Large intestine (tissue), 3 donors: ENCODE data around the gene ABR. TPM values are rescaled to one million over a fixed set of nuclear protein-coding genes. Genes with fewer than 3 reads are reported as not detected.

Experiments
- DNase-seq, 2 donors: peaks; one replicate each; pipeline versions ENCODE4 v3.0.0 to v3.0.0-alpha.2; 2013
- H3K27ac ChIP-seq: one replicate; pipeline ENCODE4 v1.5.1; 2013; ENCODE audit warnings: low read length
- H3K27me3 ChIP-seq: 2 replicates; pipeline ENCODE4 v1.6.1; 2013; ENCODE audit warnings: low read length; ENCODE audit not compliant: control insufficient read depth, insufficient read depth
- H3K36me3 ChIP-seq: 2 replicates; pipeline ENCODE4 v1.6.1; 2013; ENCODE audit warnings: low read length; ENCODE audit not compliant: control insufficient read depth, insufficient read depth
- H3K4me1 ChIP-seq: one replicate; pipeline ENCODE4 v1.6.1; 2013; ENCODE audit warnings: low read length; ENCODE audit not compliant: control insufficient read depth, insufficient read depth
- H3K4me3 ChIP-seq: one replicate; pipeline ENCODE4 v1.5.1; 2013; ENCODE audit warnings: low read length
- H3K9me3 ChIP-seq: one replicate; pipeline ENCODE4 v1.6.1; 2013; ENCODE audit warnings: mild to moderate bottlenecking, low read depth, low read length, moderate library complexity; ENCODE audit not compliant: control insufficient read depth
- WGBS: methylation state at CpG from one replicate; pipeline ENCODE4 v1.1.5; 2013; ENCODE audit warnings: low lambda C conversion rate; ENCODE audit not compliant: insufficient coverage; 5-methylcytosine and 5-hydroxymethylcytosine counted together
- polyA plus RNA-seq: library from polyadenylated mRNA; unstranded; fragments of 120-200 nt; gene quantifications from one replicate; pipeline ENCODE4 v1.2.1, GENCODE V29; 2013

ABR gene
- polyA plus RNA-seq, 1 donor = 125 TPM

DNA sequence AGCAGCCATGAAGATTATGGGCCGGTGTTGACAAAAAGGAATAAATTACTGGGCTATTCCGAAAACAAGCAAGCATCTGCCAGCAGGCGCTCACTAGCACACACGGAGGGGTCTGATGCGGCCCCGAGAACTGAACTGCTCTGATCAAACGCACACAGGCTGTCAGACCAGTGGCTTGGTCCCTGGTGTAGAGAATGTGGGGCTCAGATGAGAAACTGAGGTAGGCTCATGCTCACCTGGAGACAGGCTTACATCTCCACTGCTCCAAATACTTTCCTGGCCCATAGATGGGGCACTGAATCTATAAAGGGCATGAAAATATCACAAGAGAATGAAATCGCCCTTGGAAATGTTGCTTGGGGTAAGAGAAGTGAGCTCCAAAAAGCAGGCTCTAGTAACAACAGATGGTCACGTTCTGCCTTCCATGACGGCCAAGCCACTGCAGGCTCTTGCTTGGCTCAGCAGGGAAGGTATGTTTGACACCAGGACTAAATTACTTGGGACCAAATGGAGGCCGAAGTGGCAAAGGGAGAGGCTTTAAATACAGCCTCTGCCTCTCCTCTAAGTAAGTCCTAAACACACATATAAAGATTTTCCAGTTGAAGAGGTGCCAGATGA, 5.4 kb downstream of the ABR start:
- no CpG with 5 or more reads among the region's 11 CpGs for WGBS
- Histone ChIP-seq H3K36me3 (no peaks in the 10 kb centered on the region), H3K9me3 (peaks cover 2% of the 10 kb centered on the region), H3K4me1 (peaks cover 3% of the 10 kb centered on the region), H3K27me3 (peaks cover 28% of the 10 kb centered on the region), H3K27ac (no peak overlapping the region), H3K4me3 (no peak overlapping the region)
- no peak for DNase-seq

GRCh38 chr17:1173432-1174262, 6.1 kb downstream of the ABR start:
- 92% methylated on average over 2 of the region's 28 CpGs for WGBS
- Histone ChIP-seq H3K4me3 (no peak overlapping the region), H3K27ac (no peak overlapping the region)

DNA sequence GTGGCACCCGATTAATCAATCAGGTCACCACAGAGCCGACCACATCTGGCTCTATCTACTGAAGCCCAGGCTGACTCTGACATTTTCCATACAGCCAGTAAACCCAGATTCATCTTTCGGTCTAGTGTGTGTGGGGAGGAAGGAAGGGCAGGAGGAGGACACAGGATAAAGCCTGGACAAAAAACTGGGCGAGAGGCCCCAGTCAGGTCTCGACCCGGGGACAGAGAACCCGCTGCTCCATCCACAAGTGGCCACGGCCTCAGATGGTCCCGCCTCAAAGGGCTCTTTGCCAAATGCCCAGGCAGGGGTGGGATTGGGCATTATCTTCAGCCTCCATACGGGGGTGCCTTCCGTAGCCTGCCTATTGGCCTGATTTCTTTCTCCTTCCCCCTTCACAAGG, 7.8 kb downstream of the ABR start:
- no CpG with 5 or more reads among the region's 11 CpGs for WGBS
- peaks cover 6% of the 10 kb centered on the region for H3K27me3 ChIP-seq
- H3K36me3 ChIP-seq = no peaks in the 10 kb centered on the region
- no peak overlapping the region for H3K4me3 ChIP-seq
- no peak for DNase-seq
- H3K4me1 ChIP-seq = no peaks in the 10 kb centered on the region
- H3K27ac ChIP-seq = no peak overlapping the region
- no peaks in the 10 kb centered on the region for H3K9me3 ChIP-seq

More at GRCh38 chr17:1173432-1174262, 6.1 kb downstream of the ABR start:
- H3K36me3 ChIP-seq = no peaks in the 10 kb centered on the region
- no peaks in the 10 kb centered on the region for H3K4me1 ChIP-seq
- peaks cover 2% of the 10 kb centered on the region for H3K9me3 ChIP-seq
- no peak for DNase-seq
- peaks cover 21% of the 10 kb centered on the region for H3K27me3 ChIP-seq

DNA sequence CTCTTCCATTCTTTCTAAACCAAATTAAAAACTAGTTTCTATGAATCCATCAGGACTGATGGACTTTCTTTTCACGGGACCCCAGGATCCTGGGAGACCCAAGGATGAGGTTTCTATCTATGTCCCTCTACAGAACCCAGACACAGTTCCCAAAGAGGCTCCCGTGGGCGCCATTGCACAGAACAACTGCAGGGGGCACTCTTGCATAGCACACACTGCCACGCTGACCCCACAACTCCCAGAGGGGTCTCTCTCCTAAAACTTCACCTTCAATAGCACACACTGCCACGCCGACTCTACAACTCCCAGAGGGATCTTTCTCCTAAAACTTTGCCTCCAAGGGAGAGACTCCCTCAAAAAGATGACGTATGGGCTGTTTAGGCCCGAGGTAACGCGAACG, 9.0 kb downstream of the ABR start:
- no peak overlapping the region for H3K27ac ChIP-seq
- H3K4me3 ChIP-seq = no peak overlapping the region
- DNase-seq = no peak
- H3K36me3 ChIP-seq = no peaks in the 10 kb centered on the region
- no peaks in the 10 kb centered on the region for H3K9me3 ChIP-seq
- no CpG with 5 or more reads among the region's 11 CpGs for WGBS
- no peaks in the 10 kb centered on the region for H3K27me3 ChIP-seq
- no peaks in the 10 kb centered on the region for H3K4me1 ChIP-seq

GRCh38 chr17:1169929-1170312, 9.9 kb downstream of the ABR start:
- peaks cover 3% of the 10 kb centered on the region for H3K27me3 ChIP-seq
- H3K9me3 ChIP-seq = no peaks in the 10 kb centered on the region
- no peak overlapping the region for H3K27ac ChIP-seq
- H3K4me1 ChIP-seq = no peaks in the 10 kb centered on the region
- no CpG with 5 or more reads among the region's 4 CpGs for WGBS
- H3K36me3 ChIP-seq = no peaks in the 10 kb centered on the region
- H3K4me3 ChIP-seq = no peak overlapping the region
- no peak for DNase-seq

GRCh38 chr17:1169221-1169928, 10.4 kb downstream of the ABR start:
- Histone ChIP-seq H3K27me3 (peaks cover 3% of the 10 kb centered on the region), H3K4me3 (no peak overlapping the region), H3K27ac (no peak overlapping the region), H3K9me3 (no peaks in the 10 kb centered on the region), H3K4me1 (no peaks in the 10 kb centered on the region), H3K36me3 (no peaks in the 10 kb centered on the region)
- no peak for DNase-seq
- WGBS = no CpG with 5 or more reads among the region's 22 CpGs

- Histone ChIP-seq H3K36me3 (no peaks in the 10 kb centered on the region), H3K9me3 (no peaks in the 10 kb centered on the region), H3K27ac (no peak overlapping the region), H3K27me3 (peaks cover 3% of the 10 kb centered on the region), H3K4me3 (no peak overlapping the region), H3K4me1 (no peaks in the 10 kb centered on the region)
- no peak for DNase-seq
- WGBS = no CpG with 5 or more reads among the region's 17 CpGs
These were observed 11.1 kb downstream of the ABR start for GRCh38 chr17:1168533-1169220.

DNA sequence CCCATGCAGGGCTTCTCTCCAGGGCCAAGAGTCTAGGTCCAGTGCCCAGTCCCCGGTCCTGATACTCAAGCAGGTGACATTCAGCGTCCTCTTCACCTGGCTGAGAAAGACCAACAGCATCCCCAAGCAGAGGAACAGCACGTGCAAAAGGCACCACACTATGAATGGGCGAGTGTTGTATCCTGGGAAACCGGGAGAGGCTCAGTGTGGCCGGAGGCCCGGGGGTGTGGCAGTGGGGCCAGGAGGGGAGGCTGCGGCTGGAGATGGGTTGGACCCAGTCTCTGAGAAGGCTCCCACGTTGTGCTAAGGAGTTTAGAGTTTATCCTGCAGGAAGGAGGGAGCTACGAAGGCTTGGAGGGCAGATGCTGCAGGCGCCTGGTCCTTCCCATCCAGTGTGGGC, 13.5 kb downstream of the ABR start:
- Histone ChIP-seq H3K9me3 (no peaks in the 10 kb centered on the region), H3K27me3 (peaks cover 3% of the 10 kb centered on the region), H3K4me1 (no peaks in the 10 kb centered on the region), H3K27ac (no peak overlapping the region), H3K4me3 (no peak overlapping the region), H3K36me3 (no peaks in the 10 kb centered on the region)
- no peak for DNase-seq
- WGBS = no CpG with 5 or more reads among the region's 11 CpGs

- no peak for DNase-seq
- H3K9me3 ChIP-seq = no peaks in the 10 kb centered on the region
- H3K4me3 ChIP-seq = no peak overlapping the region
- H3K27ac ChIP-seq = no peak overlapping the region
- no peaks in the 10 kb centered on the region for H3K36me3 ChIP-seq
- H3K4me1 ChIP-seq = no peaks in the 10 kb centered on the region
- H3K27me3 ChIP-seq = peaks cover 3% of the 10 kb centered on the region
- WGBS = no CpG with 5 or more reads among the region's 19 CpGs
These were observed 13.9 kb downstream of the ABR start for GRCh38 chr17:1165836-1166235.

GRCh38 chr17:1164935-1165556, 14.7 kb downstream of the ABR start:
- H3K27ac ChIP-seq = no peak overlapping the region
- WGBS = no CpG with 5 or more reads among the region's 12 CpGs

More at GRCh38 chr17:1164935-1165556, 14.7 kb downstream of the ABR start:
- no peaks in the 10 kb centered on the region for H3K4me1 ChIP-seq
- H3K4me3 ChIP-seq = no peak overlapping the region
- H3K36me3 ChIP-seq = no peaks in the 10 kb centered on the region
- DNase-seq = no peak
- H3K9me3 ChIP-seq = no peaks in the 10 kb centered on the region
- peaks cover 3% of the 10 kb centered on the region for H3K27me3 ChIP-seq
